NT2/D1 (cell line): ENCODE data around the gene CHMP2B.
"Not testable (repeated sequence)": the region's sequence is repeated elsewhere in the genome, so short reads cannot be mapped to it uniquely, and the experiment has no call there.

Experiments used
- DNase-seq: peaks from one replicate; pipeline ENCODE4 v3.0.0-alpha.2; 2011; ENCODE audit warnings: low read depth, low spot score
- H3K27me3 ChIP-seq: 2 replicates; pipeline ENCODE4 v1.6.0; 2011; ENCODE audit warnings: mild to moderate bottlenecking; ENCODE audit not compliant: insufficient read length, insufficient read depth
- H3K36me3 ChIP-seq: 2 replicates; pipeline ENCODE4 v1.6.1; 2011; ENCODE audit warnings: mild to moderate bottlenecking, low read length, mixed read lengths; ENCODE audit not compliant: insufficient read depth, insufficient read length
- H3K4me1 ChIP-seq: 2 replicates; pipeline ENCODE4 v1.5.1; 2011; ENCODE audit not compliant: insufficient read depth, insufficient read length
- H3K4me3 ChIP-seq: 2 replicates; pipeline ENCODE4 v1.5.1; 2011; ENCODE audit warnings: low read depth; ENCODE audit not compliant: insufficient read length
- H3K9ac ChIP-seq: 2 replicates; pipeline ENCODE4 v1.6.0; 2011; ENCODE audit warnings: low read depth; ENCODE audit not compliant: insufficient read length
- H3K9me3 ChIP-seq: 2 replicates; pipeline ENCODE4 v1.5.1; 2011; ENCODE audit warnings: mild to moderate bottlenecking, low read length; ENCODE audit not compliant: insufficient read depth
- SUZ12 ChIP-seq: IDR thresholded peaks from 2 replicates; pipeline ENCODE4 v1.6.1; 2011; ENCODE audit not compliant: insufficient read length, insufficient read depth; ENCODE audit errors: extremely low read depth
- YY1 ChIP-seq: IDR thresholded peaks from 2 replicates; pipeline ENCODE4 v1.6.1; 2011; ENCODE audit not compliant: insufficient read length, insufficient read depth
- ZNF274 ChIP-seq: IDR thresholded peaks from 2 replicates; pipeline ENCODE4 v1.6.1; 2011; ENCODE audit warnings: mild to moderate bottlenecking, low read depth, low read length

The CHMP2B gene

DNA sequence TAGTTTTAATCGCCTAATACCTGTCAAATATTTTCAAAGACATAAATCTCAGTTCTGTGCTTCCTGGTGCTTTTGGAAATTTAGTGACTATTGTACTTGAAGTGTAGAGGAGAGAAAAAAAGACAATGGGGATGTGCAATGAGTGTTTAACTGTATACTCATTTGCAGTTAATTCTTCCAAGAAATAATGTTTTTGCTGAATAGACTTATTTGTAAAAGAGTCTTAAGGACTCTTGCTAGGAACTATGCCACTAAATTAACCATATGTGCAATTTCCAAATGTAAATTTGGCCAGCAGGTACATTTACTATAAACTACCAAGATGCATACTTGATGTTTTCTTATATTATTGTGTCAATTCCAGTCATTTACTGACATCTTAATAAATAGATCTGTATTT is 2.0 kb downstream of the CHMP2B start:
- Histone ChIP-seq H3K9ac (no peak overlapping the region), H3K4me1 (no peaks in the 10 kb centered on the region), H3K36me3 (peaks cover 3% of the 10 kb centered on the region), H3K27me3 (peaks cover 4% of the 10 kb centered on the region), H3K9me3 (0 out of 2 replicates have a peak, but pooled peaks cover under 1% of the 10 kb centered on the region), H3K4me3 (no peak overlapping the region)
- DNase-seq, result no peak
- TF ChIP-seq YY1 (no peak), ZNF274 (no peak), SUZ12 (no peak)

DNA sequence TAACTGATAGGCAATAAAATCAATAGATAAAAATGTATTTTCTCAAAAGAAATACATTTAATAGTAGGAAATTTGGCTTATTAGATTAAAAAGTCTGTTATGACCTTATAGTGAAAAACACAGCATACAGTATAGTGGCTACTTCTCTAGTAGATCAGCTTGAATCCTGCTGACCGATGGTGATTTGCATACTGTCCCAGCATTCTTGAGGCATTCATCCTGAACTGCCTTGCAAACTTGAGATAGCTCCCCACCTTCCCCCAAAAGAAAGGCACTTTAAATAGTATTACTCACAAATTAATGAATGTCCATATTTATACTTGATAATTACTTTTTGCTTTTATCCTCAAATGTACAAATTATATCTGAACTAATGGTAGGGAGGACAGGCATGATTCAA is 6.7 kb downstream of the CHMP2B start:
- H3K36me3 ChIP-seq, result peaks cover 12% of the 10 kb centered on the region
- H3K27me3 ChIP-seq, result no peaks in the 10 kb centered on the region
- no peak overlapping the region for H3K9ac ChIP-seq
- DNase-seq, result no peak
- peaks cover 22% of the 10 kb centered on the region for H3K9me3 ChIP-seq
- TF ChIP-seq SUZ12, result no peak
- TF ChIP-seq ZNF274, result no peak
- TF ChIP-seq YY1, result no peak
- no peak overlapping the region for H3K4me3 ChIP-seq
- no peaks in the 10 kb centered on the region for H3K4me1 ChIP-seq

DNA sequence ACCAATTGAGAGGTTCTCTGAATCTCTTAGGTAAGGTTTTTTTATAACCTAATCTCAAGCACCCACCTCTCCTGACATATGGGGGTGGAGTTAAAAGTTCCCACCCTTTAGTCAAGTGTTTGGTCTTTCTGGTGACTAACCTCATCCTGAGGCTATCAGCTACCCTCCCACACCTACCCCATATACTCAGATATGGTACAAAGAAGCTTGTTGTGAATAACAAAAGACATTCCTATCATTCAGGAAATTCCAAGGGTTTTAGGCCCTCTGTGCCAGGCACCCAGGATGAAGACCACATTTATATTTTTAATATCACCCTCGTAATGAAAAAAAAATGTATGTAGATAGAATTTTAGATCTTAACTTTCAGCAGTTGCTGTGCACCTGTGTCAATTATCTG is 9.0 kb downstream of the CHMP2B start:
- H3K4me1 ChIP-seq, result no peaks in the 10 kb centered on the region
- no peak for DNase-seq
- H3K4me3 ChIP-seq, result no peak overlapping the region
- no peaks in the 10 kb centered on the region for H3K27me3 ChIP-seq
- TF ChIP-seq YY1, result no peak
- no peak for TF ChIP-seq SUZ12
- TF ChIP-seq ZNF274, result no peak
- H3K9me3 ChIP-seq, result peaks cover 22% of the 10 kb centered on the region
- H3K9ac ChIP-seq, result no peak overlapping the region
- H3K36me3 ChIP-seq, result peaks cover 17% of the 10 kb centered on the region

DNA sequence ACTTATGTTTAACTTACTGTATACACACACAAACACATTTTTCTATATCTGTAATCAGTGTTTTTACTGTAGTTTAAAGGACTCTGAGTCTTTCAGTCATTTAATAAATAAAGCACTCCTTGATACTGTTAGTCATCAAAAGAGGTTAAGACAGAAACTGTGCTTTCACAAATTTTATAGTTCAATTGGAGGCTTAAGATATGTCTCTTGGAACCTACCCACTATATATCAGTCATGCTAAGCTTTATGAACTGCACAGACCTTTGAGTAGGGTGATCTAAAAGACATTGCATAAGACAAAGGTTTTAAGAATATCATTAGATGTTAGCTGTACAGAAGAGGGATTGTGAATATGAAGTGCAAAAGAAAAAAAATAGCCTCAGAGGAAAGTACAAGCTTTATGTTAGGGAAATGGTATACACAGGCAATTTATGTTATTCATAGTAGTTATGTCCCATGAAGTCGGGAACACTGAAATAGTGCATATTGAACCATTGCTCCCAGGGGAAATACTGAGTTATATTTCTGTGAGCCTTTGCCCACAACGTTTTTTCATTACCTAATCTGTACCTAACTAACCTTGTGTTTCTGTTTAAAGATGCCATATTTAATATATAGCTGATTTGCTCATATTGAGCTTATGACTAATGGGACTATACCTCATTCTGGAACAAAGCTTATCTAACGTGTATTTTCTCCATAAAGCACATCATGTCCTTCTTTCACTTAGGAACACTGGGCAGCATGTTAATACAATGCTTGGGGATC is 19.7 kb downstream of the CHMP2B start:
- no peaks in the 10 kb centered on the region for H3K4me1 ChIP-seq
- H3K36me3 ChIP-seq, result peaks cover 26% of the 10 kb centered on the region
- H3K27me3 ChIP-seq, result no peaks in the 10 kb centered on the region
- H3K9me3 ChIP-seq, result no peaks in the 10 kb centered on the region
- no peak for DNase-seq
- TF ChIP-seq ZNF274, result no peak
- TF ChIP-seq SUZ12, result no peak
- TF ChIP-seq YY1, result no peak
- no peak overlapping the region for H3K9ac ChIP-seq
- no peak overlapping the region for H3K4me3 ChIP-seq

DNA sequence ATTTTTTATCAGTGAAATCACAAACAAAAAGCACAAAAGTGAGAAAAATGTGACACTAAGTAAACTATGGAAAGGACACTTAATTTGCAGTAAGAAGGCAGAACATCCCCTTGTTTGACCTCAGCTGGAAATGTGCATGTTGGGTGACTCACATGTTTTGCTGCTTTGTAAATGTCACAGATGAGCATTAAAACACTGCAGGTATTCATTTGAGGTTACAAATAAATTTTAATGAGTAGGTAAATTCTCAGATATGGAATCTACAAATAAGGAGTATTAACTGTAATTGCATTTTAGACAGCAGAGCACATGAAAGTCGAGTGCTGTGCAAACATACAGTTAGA is 20.3 kb downstream of the CHMP2B start:
- Histone ChIP-seq H3K9ac (no peak overlapping the region), H3K36me3 (peaks cover 27% of the 10 kb centered on the region), H3K4me3 (no peak overlapping the region), H3K27me3 (no peaks in the 10 kb centered on the region), H3K9me3 (no peaks in the 10 kb centered on the region), H3K4me1 (no peaks in the 10 kb centered on the region)
- no peak for DNase-seq
- TF ChIP-seq ZNF274, result no peak
- no peak for TF ChIP-seq SUZ12
- no peak for TF ChIP-seq YY1

DNA sequence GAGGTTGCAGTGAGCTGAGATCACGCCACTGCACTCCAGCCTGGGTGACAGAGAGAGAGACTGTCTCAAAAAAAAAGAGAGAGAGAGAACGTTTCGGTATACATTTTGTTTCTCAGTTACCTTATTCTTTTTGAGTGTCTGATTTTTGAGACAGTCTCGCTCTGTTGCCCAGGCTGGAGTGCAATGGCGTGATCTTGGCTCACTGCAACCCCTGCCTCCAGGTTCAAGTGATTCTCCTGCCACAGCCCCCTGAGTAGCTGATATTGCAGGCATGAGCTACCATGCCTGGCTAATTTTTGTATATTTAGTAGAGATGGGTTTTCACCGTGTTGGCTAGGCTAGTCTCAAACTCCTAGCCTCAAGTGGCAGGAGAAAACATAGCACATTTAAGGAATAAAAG is 21.1 kb downstream of the CHMP2B start:
- DNase-seq, H3K9me3 ChIP-seq, H3K4me3 ChIP-seq, H3K9ac ChIP-seq, H3K27me3 ChIP-seq, H3K4me1 ChIP-seq: not testable (repeated sequence)
- H3K36me3 ChIP-seq, result peaks cover 30% of the 10 kb centered on the region

DNA sequence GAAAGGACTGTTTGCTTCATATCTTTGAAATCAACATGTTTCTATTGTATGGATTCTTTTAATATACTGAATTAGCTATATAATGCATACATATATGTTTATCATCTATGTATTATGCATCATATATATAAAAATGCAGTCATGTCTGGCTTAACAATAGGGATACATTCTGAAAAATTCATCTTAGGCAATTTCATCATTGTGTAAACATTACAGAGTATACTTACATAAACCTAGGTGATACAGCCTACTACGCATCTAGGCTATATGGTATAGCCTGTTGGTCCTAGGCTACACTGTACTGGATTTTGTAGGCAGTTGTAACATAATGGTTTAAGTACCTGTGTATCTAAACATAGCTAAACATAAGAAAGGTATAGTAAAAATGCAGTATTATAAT is 21.7 kb downstream of the CHMP2B start:
- H3K27me3 ChIP-seq, result no peaks in the 10 kb centered on the region
- no peak overlapping the region for H3K4me3 ChIP-seq
- TF ChIP-seq YY1 (no peak), SUZ12 (no peak), ZNF274 (no peak)
- peaks cover 36% of the 10 kb centered on the region for H3K36me3 ChIP-seq
- DNase-seq, result no peak
- no peak overlapping the region for H3K9ac ChIP-seq
- no peaks in the 10 kb centered on the region for H3K4me1 ChIP-seq
- no peaks in the 10 kb centered on the region for H3K9me3 ChIP-seq

DNA sequence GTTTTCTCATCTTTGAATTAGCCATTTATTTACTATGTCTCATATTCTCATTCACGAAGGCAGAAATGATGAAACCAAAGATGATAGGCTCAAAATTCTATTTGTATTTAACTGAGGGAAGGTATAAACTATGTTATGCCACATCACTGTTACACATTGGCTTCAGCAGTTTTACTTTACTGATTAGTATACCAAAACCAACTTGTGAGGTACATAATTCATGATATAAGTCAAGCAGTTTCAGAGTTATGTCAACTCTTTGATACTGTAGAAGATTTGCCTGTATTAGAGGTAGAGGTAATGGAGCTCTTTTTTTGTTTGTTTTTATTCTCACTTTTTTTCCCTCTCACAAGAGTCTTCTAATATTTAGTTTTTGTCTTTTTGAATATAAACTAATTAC is 22.9 kb downstream of the CHMP2B start:
- Histone ChIP-seq H3K9ac (no peak overlapping the region), H3K4me1 (no peaks in the 10 kb centered on the region), H3K27me3 (no peaks in the 10 kb centered on the region), H3K36me3 (peaks cover 42% of the 10 kb centered on the region), H3K4me3 (no peak overlapping the region), H3K9me3 (no peaks in the 10 kb centered on the region)
- DNase-seq, result no peak
- TF ChIP-seq SUZ12, result no peak
- no peak for TF ChIP-seq ZNF274
- no peak for TF ChIP-seq YY1
